CD4-positive, CD25-positive, alpha-beta regulatory T cell (primary cell): ENCODE data around the gene PIGX. TPM values are rescaled to one million over a fixed set of nuclear protein-coding genes. Genes with fewer than 3 reads are reported as not detected.

Experiments
- ATAC-seq, 2 donors: fragments of 150-1000 bp; cut with Tn5 transposase; one replicate each; pipeline ENCODE4 v1.10.0; 2021; ENCODE audit warnings: low read depth in 2 of 2, moderate number of reproducible peaks in 2 of 2, moderate library complexity in 1 of 2
- DNase-seq, 3 donors: peaks; one replicate each; pipeline versions ENCODE4 v3.0.0 to v3.0.0-alpha.2; 2012 to 2022; ENCODE audit warnings: mixed read lengths in 1 of 3
- H3K27ac ChIP-seq: one replicate; pipeline ENCODE4 v1.7.0; 2013; ENCODE audit warnings: mild to moderate bottlenecking, low read length; ENCODE audit not compliant: insufficient read depth, poor library complexity, severe bottlenecking
- H3K27me3 ChIP-seq: one replicate; pipeline ENCODE4 v1.7.0; 2013; ENCODE audit warnings: low read length; ENCODE audit not compliant: control insufficient read depth, insufficient read depth
- H3K36me3 ChIP-seq: one replicate; pipeline ENCODE4 v1.7.0; 2013; ENCODE audit warnings: mild to moderate bottlenecking, low read length, moderate library complexity; ENCODE audit not compliant: control insufficient read depth, insufficient read depth
- H3K4me1 ChIP-seq: 2 replicates; pipeline ENCODE4 v1.7.0; 2013; ENCODE audit warnings: mild to moderate bottlenecking, low read length; ENCODE audit not compliant: insufficient read depth, control insufficient read depth, poor library complexity, severe bottlenecking
- H3K4me3 ChIP-seq: one replicate; pipeline ENCODE4 v1.7.0; 2013; ENCODE audit warnings: low read depth, mild to moderate bottlenecking, low read length, moderate library complexity
- H3K9me3 ChIP-seq, 2 experiments: 1 replicate in 1 of 2; 2 replicates in 1 of 2; pipeline ENCODE4 v1.7.0; 2013; ENCODE audit warnings: low read length in 2 of 2, mild to moderate bottlenecking in 1 of 2, moderate library complexity in 1 of 2; ENCODE audit not compliant: control insufficient read depth in 2 of 2
- H3K27ac Mint-ChIP-seq, 3 donors: one replicate each; pipeline ENCODE4 v1.8.0; 2020 to 2022; ENCODE audit warnings: mild to moderate bottlenecking in 3 of 3, mixed read lengths in 3 of 3, moderate library complexity in 2 of 3
- H3K27me3 Mint-ChIP-seq: one replicate; pipeline ENCODE4 v1.8.0; 2022; ENCODE audit warnings: mild to moderate bottlenecking, mixed read lengths
- H3K36me3 Mint-ChIP-seq: one replicate; pipeline ENCODE4 v1.8.0; 2020; ENCODE audit warnings: mixed read lengths
- H3K4me1 Mint-ChIP-seq, 4 donors: one replicate each; pipeline ENCODE4 v1.8.0; 2020 to 2022; ENCODE audit warnings: mixed read lengths in 4 of 4, mild to moderate bottlenecking in 1 of 4
- H3K4me3 Mint-ChIP-seq, 4 donors: one replicate each; pipeline ENCODE4 v1.8.0; 2020 to 2022; ENCODE audit warnings: mild to moderate bottlenecking in 4 of 4, mixed read lengths in 4 of 4, moderate library complexity in 3 of 4
- H3K9me3 Mint-ChIP-seq, 7 donors: one replicate each; pipeline ENCODE4 v1.8.0; 2020 to 2022; ENCODE audit warnings: mixed read lengths in 7 of 7, mild to moderate bottlenecking in 3 of 7, moderate library complexity in 2 of 7
- polyA plus RNA-seq, 4 donors: library from polyadenylated mRNA; unstranded; fragments of 300-500 nt; fragmentation: Illumina TruSeq; gene quantifications; one replicate each; pipeline ENCODE4 v1.2.3, GENCODE V29; 2021
- total RNA-seq: library from RNA; stranded (reverse); gene quantifications from one replicate; pipeline ENCODE4 v1.2.3, GENCODE V29; 2022

PIGX gene
- total and polyA plus RNA-seq, 5 donors from 2014 or later = 17.2 to 40.4 (median 24.6) TPM

GRCh38 chr3:196753201-196753600 is 41.0 kb downstream of the PIGX start:
- H3K27me3 ChIP-seq = no peaks in the 10 kb centered on the region
- peaks cover 18% of the 10 kb centered on the region for H3K4me1 ChIP-seq
- DNase-seq (no peak), ATAC-seq (no peak)
- H3K9me3 Mint-ChIP-seq = peaks cover 3 to 16% (median 3%) of the 10 kb centered on the region in 7 donors
- peak overlapping the region in 2 of 4 donors; percentile 8 to 16 for H3K4me3 Mint-ChIP-seq
- H3K27me3 Mint-ChIP-seq = no peaks in the 10 kb centered on the region
- peaks cover 51% of the 10 kb centered on the region for H3K36me3 Mint-ChIP-seq
- H3K27ac Mint-ChIP-seq = peak overlapping the region in 2 of 3 donors; percentile 47 to 69
- no peak overlapping the region for H3K27ac ChIP-seq
- H3K4me1 Mint-ChIP-seq = peaks cover 50 to 82% (median 61%) of the 10 kb centered on the region in 4 donors
- peaks cover 41% of the 10 kb centered on the region for H3K36me3 ChIP-seq
- no peak overlapping the region for H3K4me3 ChIP-seq
- H3K9me3 ChIP-seq = peaks cover 11 to 15% of the 10 kb centered on the region in 2 experiments

GRCh38 chr3:196754091-196754981 is 42.2 kb downstream of the PIGX start:
- H3K4me1 ChIP-seq = peaks cover 17% of the 10 kb centered on the region
- no peak overlapping the region for H3K4me3 ChIP-seq
- Mint-ChIP-seq H3K36me3 (peaks cover 40% of the 10 kb centered on the region), H3K4me1 (peaks cover 43 to 79% (median 57%) of the 10 kb centered on the region in 4 donors), H3K4me3 (peak overlapping the region in 1 of 4 donors; percentile 51), H3K27ac (peak overlapping the region in 2 of 3 donors; percentile 53 to 70), H3K27me3 (no peaks in the 10 kb centered on the region), H3K9me3 (peaks cover 3 to 16% (median 4%) of the 10 kb centered on the region in 7 donors)
- peak overlapping the region; percentile 18 for H3K27ac ChIP-seq
- H3K27me3 ChIP-seq = no peaks in the 10 kb centered on the region
- peaks cover 11 to 15% of the 10 kb centered on the region in 2 experiments for H3K9me3 ChIP-seq
- DNase-seq = no peak
- peaks cover 34% of the 10 kb centered on the region for H3K36me3 ChIP-seq
- ATAC-seq = no peak

GRCh38 chr3:196756732-196757131 is 44.6 kb downstream of the PIGX start:
- Mint-ChIP-seq H3K36me3 (peaks cover 35% of the 10 kb centered on the region), H3K27ac (peak overlapping the region in 1 of 3 donors; percentile 7), H3K4me1 (peaks cover 38 to 73% (median 45%) of the 10 kb centered on the region in 4 donors), H3K4me3 (peak overlapping the region in 1 of 4 donors; percentile 30), H3K27me3 (no peaks in the 10 kb centered on the region), H3K9me3 (peaks cover 3 to 16% (median 4%) of the 10 kb centered on the region in 7 donors)
- H3K4me1 ChIP-seq = peaks cover 17% of the 10 kb centered on the region
- ATAC-seq (no peak), DNase-seq (no peak)
- no peak overlapping the region for H3K27ac ChIP-seq
- peaks cover 22% of the 10 kb centered on the region for H3K36me3 ChIP-seq
- no peak overlapping the region for H3K4me3 ChIP-seq
- no peaks in the 10 kb centered on the region for H3K27me3 ChIP-seq
- peaks cover 11 to 15% of the 10 kb centered on the region in 2 experiments for H3K9me3 ChIP-seq

- peaks cover 38 to 64% (median 45%) of the 10 kb centered on the region in 4 donors for H3K4me1 Mint-ChIP-seq
Observed at GRCh38 chr3:196757876-196758739, 45.9 kb downstream of the PIGX start.

GRCh38 chr3:196763179-196763578 is 51.0 kb downstream of the PIGX start:
- no peak overlapping the region for H3K27ac Mint-ChIP-seq
- Histone ChIP-seq H3K36me3 (peaks cover 12% of the 10 kb centered on the region), H3K27me3 (no peaks in the 10 kb centered on the region), H3K27ac (no peak overlapping the region), H3K4me3 (no peak overlapping the region), H3K4me1 (peaks cover 5% of the 10 kb centered on the region), H3K9me3 (no peaks in the 10 kb centered on the region)
- H3K4me1 Mint-ChIP-seq = peaks cover 22 to 53% (median 32%) of the 10 kb centered on the region in 4 donors
- ATAC-seq (no peak), DNase-seq (no peak)
- H3K9me3 Mint-ChIP-seq = peaks cover 0 to 3% (median 0%) of the 10 kb centered on the region in 7 donors
- H3K36me3 Mint-ChIP-seq = peaks cover 6% of the 10 kb centered on the region
- no peak overlapping the region for H3K4me3 Mint-ChIP-seq
- no peaks in the 10 kb centered on the region for H3K27me3 Mint-ChIP-seq

More at GRCh38 chr3:196757876-196758739, 45.9 kb downstream of the PIGX start:
- Mint-ChIP-seq H3K27me3 (no peaks in the 10 kb centered on the region), H3K9me3 (peaks cover 3 to 16% (median 4%) of the 10 kb centered on the region in 7 donors), H3K36me3 (peaks cover 35% of the 10 kb centered on the region), H3K4me3 (peak overlapping the region in 3 of 4 donors; percentile 15 to 73 (median 53)), H3K27ac (peak overlapping the region; percentile 17 to 96 (median 25))
- ATAC-seq (no peak), DNase-seq (no peak)
- Histone ChIP-seq H3K9me3 (peaks cover 11 to 15% of the 10 kb centered on the region in 2 experiments), H3K4me1 (peaks cover 20% of the 10 kb centered on the region), H3K27me3 (no peaks in the 10 kb centered on the region), H3K4me3 (no peak overlapping the region), H3K36me3 (peaks cover 17% of the 10 kb centered on the region), H3K27ac (no peak overlapping the region)

GRCh38 chr3:196765454-196765853 is 53.3 kb downstream of the PIGX start:
- Mint-ChIP-seq H3K4me1 (peaks cover 21 to 44% (median 29%) of the 10 kb centered on the region in 4 donors), H3K4me3 (no peak overlapping the region), H3K27me3 (no peaks in the 10 kb centered on the region), H3K9me3 (peaks cover 0 to 1% (median 0%) of the 10 kb centered on the region in 7 donors), H3K27ac (no peak overlapping the region), H3K36me3 (peaks cover 4% of the 10 kb centered on the region)
- ATAC-seq (no peak), DNase-seq (no peak)
- H3K9me3 ChIP-seq = no peaks in the 10 kb centered on the region
- H3K27me3 ChIP-seq = no peaks in the 10 kb centered on the region
- H3K4me1 ChIP-seq = peaks cover 3% of the 10 kb centered on the region
- H3K4me3 ChIP-seq = no peak overlapping the region
- no peak overlapping the region for H3K27ac ChIP-seq
- H3K36me3 ChIP-seq = peaks cover 14% of the 10 kb centered on the region

GRCh38 chr3:196771067-196771466 is 58.9 kb downstream of the PIGX start:
- DNase-seq (no peak), ATAC-seq (no peak)
- Histone ChIP-seq H3K27ac (no peak overlapping the region), H3K27me3 (no peaks in the 10 kb centered on the region), H3K4me3 (no peak overlapping the region), H3K9me3 (no peaks in the 10 kb centered on the region), H3K4me1 (peaks cover 29% of the 10 kb centered on the region), H3K36me3 (peaks cover 10% of the 10 kb centered on the region)
- H3K36me3 Mint-ChIP-seq = peaks cover 16% of the 10 kb centered on the region
- H3K27ac Mint-ChIP-seq = peak overlapping the region; percentile 51 to 88 (median 74)
- H3K27me3 Mint-ChIP-seq = no peaks in the 10 kb centered on the region
- peak overlapping the region in 2 of 4 donors; percentile 24 to 54 for H3K4me3 Mint-ChIP-seq
- H3K4me1 Mint-ChIP-seq = peaks cover 49 to 80% (median 59%) of the 10 kb centered on the region in 4 donors
- H3K9me3 Mint-ChIP-seq = no peaks in the 10 kb centered on the region
